ENCODE data around the gene BTBD9. TPM values are rescaled to one million over a fixed set of nuclear protein-coding genes. Genes with fewer than 3 reads are reported as not detected.
A peak's percentile ranks its signal among the peaks of the same experiment; 100 is the strongest.

The BTBD9 gene
- total and polyA plus RNA-seq, 9 of the 15 experiments (the other 6 are each of a cell fraction or from before 2014, with no cell fraction given) = 0.08 to 1.6 (median 0.58) TPM

GRCh38 chr6:38580030-38580429, 59.7 kb downstream of the BTBD9 start (continued):
- TF ChIP-seq ZFP30 (CRISPR knock-in tag; IDR thresholded peaks at IDR 0.05; ENCODE audit: borderline replicate concordance) (no peak), FOXM1 (IDR thresholded peaks at IDR 0.05; ENCODE audit: low read depth) (no peak), FOXM1 (CRISPR knock-in tag; IDR thresholded peaks at IDR 0.05; ENCODE audit: low read depth) (no peak), ZFX (CRISPR knock-in tag; IDR thresholded peaks at IDR 0.05) (no peak), ZMIZ1 (IDR thresholded peaks at IDR 0.05; ENCODE audit: low read depth in 2 of 2, low read length in 2 of 2) (no peak), RBM15 (IDR thresholded peaks at IDR 0.05; ENCODE audit: insufficient read depth, low read length) (no peak), ZBTB26 (CRISPR knock-in tag; IDR thresholded peaks at IDR 0.05) (no peak), POLR3A (IDR thresholded peaks at IDR 0.05; ENCODE audit: borderline replicate concordance, extremely low read depth, insufficient read depth, insufficient read length) (no peak), GABPB2 (CRISPR knock-in tag; conservative IDR thresholded peaks at IDR 0.05) (no peak), E2F1 (CRISPR knock-in tag; IDR thresholded peaks at IDR 0.05) (no peak), CGGBP1 (CRISPR knock-in tag; IDR thresholded peaks at IDR 0.05) (no peak), E2F6 (IDR thresholded peaks at IDR 0.05; ENCODE audit: borderline replicate concordance in 1 of 2, extremely low read depth in 1 of 2, insufficient read depth in 1 of 2, insufficient read length in 1 of 2, low read depth in 1 of 2, low read length in 1 of 2, poor library complexity in 1 of 2, severe bottlenecking in 1 of 2) (no peak), ILF3 (IDR thresholded peaks at IDR 0.05; ENCODE audit: borderline replicate concordance) (no peak), MTF1 (CRISPR knock-in tag; IDR thresholded peaks at IDR 0.05; ENCODE audit: borderline replicate concordance) (no peak), MCM7 (IDR thresholded peaks at IDR 0.05) (no peak), ESRRB (CRISPR knock-in tag; IDR thresholded peaks at IDR 0.05; ENCODE audit: borderline replicate concordance) (no peak), HMG20B (CRISPR knock-in tag; IDR thresholded peaks at IDR 0.05) (no peak), TCF15 (CRISPR knock-in tag; IDR thresholded peaks at IDR 0.05) (no peak), TCF3 (CRISPR knock-in tag; IDR thresholded peaks at IDR 0.05) (peak; percentile 46), ZNF24 (IDR thresholded peaks at IDR 0.05) (no peak), GTF2F1 (IDR thresholded peaks at IDR 0.05; ENCODE audit: low read depth, low read length) (no peak)
